Colonic mucosa (tissue), 4 donors: ENCODE measurements around the gene SYTL1. TPM values are rescaled to one million over a fixed set of nuclear protein-coding genes. Genes with fewer than 3 reads are reported as not detected.
A peak's percentile ranks its signal among the peaks of the same experiment; 100 is the strongest.

Experiments used
- DNase-seq: peaks from one replicate; pipeline ENCODE4 v3.0.0-alpha.2; 2020
- H3K27ac ChIP-seq: fragments of 200-600 bp; one replicate; pipeline ENCODE4 v1.8.0; 2021
- H3K27me3 ChIP-seq: fragments of 200-600 bp; one replicate; pipeline ENCODE4 v1.8.0; 2021
- H3K36me3 ChIP-seq: fragments of 200-600 bp; one replicate; pipeline ENCODE4 v1.8.0; 2021
- H3K4me1 ChIP-seq: fragments of 200-600 bp; one replicate; pipeline ENCODE4 v1.8.0; 2021; ENCODE audit warnings: mild to moderate bottlenecking
- H3K4me3 ChIP-seq: fragments of 200-600 bp; one replicate; pipeline ENCODE4 v1.8.0; 2021
- H3K9ac ChIP-seq, 2 donors: one replicate each; pipeline ENCODE4 v1.7.0; 2013; ENCODE audit warnings: control low read depth in 2 of 2, low read depth in 2 of 2, low read length in 2 of 2
- H3K9me3 ChIP-seq: fragments of 200-600 bp; one replicate; pipeline ENCODE4 v1.8.0; 2021
- intact Hi-C: fragments of 100-400 bp; cut with DNase I; formaldehyde crosslinking; loops from one replicate; pipeline ENCODE4 v1.14.1; 2022
- total RNA-seq, 2 donors: library from RNA; stranded (reverse); fragmentation: NEBNext Ultra II Directional in 1 of 2; extraction: Animal tissue kit (Norgen Biotek cat#: 25700) in 1 of 2; gene quantifications; one replicate each; pipeline ENCODE4 v1.2.1, GENCODE V29; 2021
- TF ChIP-seq, protein P1 (sequence below): fragments of 200-600 bp; IDR thresholded peaks from one replicate; pipeline ENCODE4 v1.8.0; 2022; ENCODE audit warnings: antibody characterized with exemption, mild to moderate bottlenecking
- donor health status: healthy.
- donor health status: DM: no; HTN: no; CAD: no.
- donor health status: DM: no; HTN: no; CAD: no.

Gene SYTL1
- total RNA-seq, 2 donors from 2014 or later, result 15.6 to 17.4 TPM

DNA sequence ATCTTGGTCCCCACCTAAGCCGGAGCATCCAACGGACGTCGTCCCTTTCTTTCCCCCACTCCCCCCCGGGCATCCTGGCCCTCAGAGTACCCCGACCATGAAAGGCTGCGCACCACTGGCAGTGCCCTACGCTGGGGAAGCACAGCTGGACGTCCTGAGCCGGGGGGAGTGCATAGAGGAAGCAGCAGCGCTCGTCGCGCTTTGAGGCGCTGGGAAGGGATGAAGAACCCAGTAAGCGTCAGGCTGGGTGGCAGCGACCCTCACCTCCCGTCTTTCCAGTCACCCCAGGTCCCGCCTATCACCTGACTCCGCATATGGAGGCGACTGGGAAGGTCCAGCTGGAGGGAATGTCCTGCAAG, 19.2 kb downstream of the SYTL1 start:
- TF ChIP-seq, protein P1, sequence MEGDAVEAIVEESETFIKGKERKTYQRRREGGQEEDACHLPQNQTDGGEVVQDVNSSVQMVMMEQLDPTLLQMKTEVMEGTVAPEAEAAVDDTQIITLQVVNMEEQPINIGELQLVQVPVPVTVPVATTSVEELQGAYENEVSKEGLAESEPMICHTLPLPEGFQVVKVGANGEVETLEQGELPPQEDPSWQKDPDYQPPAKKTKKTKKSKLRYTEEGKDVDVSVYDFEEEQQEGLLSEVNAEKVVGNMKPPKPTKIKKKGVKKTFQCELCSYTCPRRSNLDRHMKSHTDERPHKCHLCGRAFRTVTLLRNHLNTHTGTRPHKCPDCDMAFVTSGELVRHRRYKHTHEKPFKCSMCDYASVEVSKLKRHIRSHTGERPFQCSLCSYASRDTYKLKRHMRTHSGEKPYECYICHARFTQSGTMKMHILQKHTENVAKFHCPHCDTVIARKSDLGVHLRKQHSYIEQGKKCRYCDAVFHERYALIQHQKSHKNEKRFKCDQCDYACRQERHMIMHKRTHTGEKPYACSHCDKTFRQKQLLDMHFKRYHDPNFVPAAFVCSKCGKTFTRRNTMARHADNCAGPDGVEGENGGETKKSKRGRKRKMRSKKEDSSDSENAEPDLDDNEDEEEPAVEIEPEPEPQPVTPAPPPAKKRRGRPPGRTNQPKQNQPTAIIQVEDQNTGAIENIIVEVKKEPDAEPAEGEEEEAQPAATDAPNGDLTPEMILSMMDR, result no peak
- H3K9me3 ChIP-seq, result no peaks in the 10 kb centered on the region
- H3K27ac ChIP-seq, result no peak overlapping the region
- H3K27me3 ChIP-seq, result no peaks in the 10 kb centered on the region
- no peak overlapping the region for H3K9ac ChIP-seq
- H3K4me3 ChIP-seq, result no peak overlapping the region
- intact Hi-C loops, result no loop called here
- H3K4me1 ChIP-seq, result peaks cover 13% of the 10 kb centered on the region
- no peaks in the 10 kb centered on the region for H3K36me3 ChIP-seq
- DNase-seq, result no peak

DNA sequence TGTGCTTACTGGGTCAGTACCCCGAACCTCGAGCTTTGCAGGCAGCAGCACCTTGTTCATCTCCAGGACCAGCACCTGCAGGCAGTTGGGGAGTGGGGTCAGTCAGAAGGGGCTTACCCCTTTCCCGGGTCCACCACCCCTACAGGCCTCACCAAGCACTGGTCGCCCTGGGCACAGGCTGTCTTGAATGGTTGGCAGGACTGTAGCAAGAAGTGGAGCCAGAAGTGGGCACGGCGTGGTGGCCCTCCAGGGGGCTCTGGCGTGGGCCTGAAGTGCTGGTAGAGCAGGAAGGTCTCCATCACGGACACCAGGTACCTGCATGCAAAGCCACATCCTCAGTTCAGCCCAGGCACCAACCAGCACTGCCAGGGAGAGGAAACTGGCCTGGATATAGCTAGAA, 19.7 kb downstream of the SYTL1 start:
- intact Hi-C loops, result no loop called here
- Histone ChIP-seq H3K4me1 (peaks cover 12% of the 10 kb centered on the region), H3K9me3 (no peaks in the 10 kb centered on the region), H3K9ac (no peak overlapping the region), H3K27ac (no peak overlapping the region), H3K36me3 (no peaks in the 10 kb centered on the region), H3K4me3 (no peak overlapping the region), H3K27me3 (no peaks in the 10 kb centered on the region)
- no peak for DNase-seq
- TF ChIP-seq, protein P1, result no peak

DNA sequence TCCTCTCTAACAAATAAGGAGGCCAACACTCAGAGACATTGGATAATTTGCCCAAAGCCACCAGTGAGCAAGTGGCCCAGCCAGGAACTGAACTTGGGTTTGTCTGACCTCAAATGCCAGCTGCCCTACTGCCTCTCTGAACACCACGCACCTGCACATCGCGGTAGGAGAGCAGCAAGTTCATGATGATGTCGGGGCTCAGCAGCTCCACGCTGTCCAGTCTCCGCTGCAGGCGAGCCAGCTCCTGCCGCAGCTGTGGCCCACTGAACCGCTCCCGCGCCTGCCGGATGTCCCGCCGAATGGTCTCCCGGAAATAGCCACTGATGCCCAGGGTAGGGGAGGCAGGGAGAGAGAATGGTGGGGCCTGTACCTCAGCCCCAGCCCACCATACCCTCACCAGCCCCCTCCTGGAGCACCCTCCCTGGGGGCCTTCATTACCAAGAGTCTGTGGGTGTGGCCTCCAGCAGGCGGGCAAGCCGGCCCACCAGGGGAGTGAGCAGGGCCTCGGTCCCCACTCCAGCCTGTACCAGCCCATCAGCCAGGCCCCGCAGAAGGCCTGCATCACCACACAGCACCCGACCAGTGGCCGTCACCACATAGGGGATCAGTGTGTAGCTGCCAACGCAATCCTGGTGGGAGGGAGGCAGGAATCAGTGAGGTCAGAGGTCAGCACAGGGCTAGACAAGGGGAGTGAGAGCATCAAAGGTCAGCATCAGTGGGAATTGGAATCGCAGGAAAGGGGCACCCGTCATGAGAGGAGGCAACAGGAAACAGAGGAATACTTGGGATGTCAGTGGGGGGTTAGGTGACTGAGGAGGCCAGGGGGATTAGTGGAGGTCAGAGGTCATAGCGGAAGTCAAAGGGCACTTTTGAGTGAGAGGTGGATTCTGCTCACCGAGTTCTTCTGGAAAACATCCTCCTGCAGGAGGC, 22.2 kb downstream of the SYTL1 start:
- intact Hi-C loops, result no loop called here
- Histone ChIP-seq H3K4me3 (no peak overlapping the region), H3K9ac (no peak overlapping the region), H3K9me3 (no peaks in the 10 kb centered on the region), H3K4me1 (peaks cover 4% of the 10 kb centered on the region), H3K27me3 (no peaks in the 10 kb centered on the region), H3K36me3 (no peaks in the 10 kb centered on the region), H3K27ac (no peak overlapping the region)
- TF ChIP-seq, protein P1, result no peak
- DNase-seq, result no peak

DNA sequence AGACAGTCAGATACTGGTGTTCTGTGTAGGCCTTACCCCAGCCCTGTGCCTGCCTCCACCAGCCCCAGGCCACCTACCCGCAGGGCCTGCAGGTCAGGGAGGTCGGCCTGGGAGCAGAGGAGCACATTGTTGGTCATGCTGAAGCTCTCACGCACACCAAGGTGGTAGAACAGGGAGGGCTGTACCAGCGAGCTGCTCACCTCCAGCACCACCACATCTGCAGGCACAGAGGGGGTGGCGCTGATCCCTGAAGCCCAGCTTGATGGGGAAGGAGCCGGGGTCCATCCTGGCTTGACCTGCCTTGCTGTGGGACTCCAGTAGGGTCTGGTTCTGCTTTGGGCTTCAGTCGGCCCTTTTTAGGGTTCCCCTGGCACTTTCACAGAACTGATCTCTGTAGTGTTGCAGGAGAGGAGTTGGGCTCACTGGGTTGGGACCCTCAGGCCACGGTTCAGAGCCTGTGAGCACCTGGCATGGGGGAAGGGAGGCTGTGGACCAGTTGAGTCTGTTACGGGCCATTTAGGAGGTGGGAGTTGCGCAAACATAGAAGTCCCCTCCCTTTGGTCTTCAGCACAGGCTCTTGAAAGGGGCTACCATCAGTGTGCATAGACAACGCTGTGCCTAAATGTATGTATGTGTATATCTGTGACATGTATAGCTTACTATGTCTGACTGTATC, 23.0 kb downstream of the SYTL1 start:
- Histone ChIP-seq H3K36me3 (no peaks in the 10 kb centered on the region), H3K4me1 (peaks cover 4% of the 10 kb centered on the region), H3K27me3 (no peaks in the 10 kb centered on the region), H3K9me3 (no peaks in the 10 kb centered on the region), H3K9ac (peak overlapping the region; percentile 59 to 87), H3K4me3 (peak overlapping the region; percentile 67), H3K27ac (peak overlapping the region; percentile 93)
- peak; percentile 25 for DNase-seq
- intact Hi-C loops, result no loop called here
- TF ChIP-seq, protein P1, result no peak

DNA sequence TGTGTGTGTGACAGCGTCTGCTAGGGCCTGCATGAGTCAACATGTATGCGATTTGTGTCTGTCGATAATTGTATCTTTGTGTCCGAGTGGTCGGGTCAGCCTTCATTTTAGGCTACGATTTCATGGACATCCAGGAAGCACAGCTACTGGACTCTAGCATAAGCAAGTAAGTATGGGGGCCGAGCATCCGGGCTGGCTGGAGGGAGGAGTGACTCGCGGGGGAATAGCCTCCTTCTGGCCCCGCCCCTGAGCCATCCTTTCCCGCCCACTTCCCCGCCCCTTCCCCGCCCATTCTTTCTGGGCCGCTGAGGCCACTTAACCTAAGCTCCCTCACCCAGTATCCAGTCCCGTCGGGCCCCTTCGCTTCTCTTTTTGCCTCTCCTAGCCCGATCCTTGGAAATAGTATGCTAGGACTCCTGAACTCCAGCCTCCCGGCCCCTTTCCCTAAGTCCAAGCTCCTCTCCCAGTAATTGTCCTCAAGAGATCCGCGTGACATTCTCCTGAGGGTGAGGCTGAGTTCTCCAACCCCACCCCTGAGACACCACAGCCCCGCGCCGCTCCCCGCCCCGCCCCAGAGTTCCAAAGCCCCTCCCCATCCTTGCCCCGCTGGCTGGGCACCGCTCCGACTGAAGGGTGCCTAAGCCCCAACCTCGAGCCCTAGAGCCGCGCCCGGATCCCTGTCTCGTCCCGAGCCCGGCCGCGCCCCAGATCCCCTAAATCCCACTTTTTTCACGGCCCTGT, 23.7 kb downstream of the SYTL1 start:
- peak overlapping the region; percentile 81 to 87 for H3K9ac ChIP-seq
- TF ChIP-seq, protein P1, result no peak
- H3K4me1 ChIP-seq, result peaks cover 4% of the 10 kb centered on the region
- intact Hi-C loops, result no loop called here
- no peaks in the 10 kb centered on the region for H3K36me3 ChIP-seq
- peak overlapping the region; percentile 67 for H3K4me3 ChIP-seq
- H3K27ac ChIP-seq, result peak overlapping the region; percentile 93
- no peaks in the 10 kb centered on the region for H3K27me3 ChIP-seq
- DNase-seq, result peak; percentile 93
- H3K9me3 ChIP-seq, result no peaks in the 10 kb centered on the region
